Transverse colon (tissue), 4 donors: ENCODE measurements around the gene OSCP1. TPM values are rescaled to one million over a fixed set of nuclear protein-coding genes. Genes with fewer than 3 reads are reported as not detected.

Experiments
- DNase-seq: peaks from one replicate; pipeline ENCODE4 v3.0.0-alpha.2; 2019
- H3K27ac ChIP-seq, 4 donors: fragments of 200-600 bp; sonication (generic); 2 replicates each; pipeline ENCODE4 v1.5.1; 2016 to 2018; ENCODE audit warnings: inconsistent platforms in 4 of 4
- H3K27me3 ChIP-seq: fragments of 200-600 bp; sonication (generic); 2 replicates; pipeline ENCODE4 v1.5.1; 2017; ENCODE audit warnings: inconsistent platforms
- H3K36me3 ChIP-seq, 4 donors: fragments of 200-600 bp; sonication (generic); 2 replicates each; pipeline ENCODE4 v1.5.1; 2017 to 2019; ENCODE audit warnings: inconsistent platforms in 4 of 4
- H3K4me1 ChIP-seq, 4 donors: fragments of 200-600 bp; sonication (generic); 2 replicates each; pipeline ENCODE4 v1.5.1; 2017 to 2020; ENCODE audit warnings: inconsistent platforms in 4 of 4
- H3K4me3 ChIP-seq, 4 donors: fragments of 200-600 bp; sonication (generic); 1 replicate in 1 of 4; 2 replicates in 3 of 4; pipeline versions ENCODE4 v1.5.1 to v1.6.1; 2017 to 2019; ENCODE audit warnings: inconsistent platforms in 4 of 4
- H3K9me3 ChIP-seq, 2 donors: fragments of 200-600 bp; sonication (generic); 2 replicates each; pipeline ENCODE4 v1.5.1; 2017 to 2019; ENCODE audit warnings: inconsistent platforms in 2 of 2
- CTCF ChIP-seq, 5 experiments: fragments of 200-600 bp in 3 of 5; fragments of 450-650 bp in 2 of 5; sonication (generic) in 3 of 5; IDR thresholded peaks; 1 replicate in 2 of 5; 2 replicates in 3 of 5; pipeline ENCODE4 v1.5.1; 2016 to 2017; ENCODE audit warnings: antibody characterized with exemption in 5 of 5, inconsistent platforms in 3 of 5, mild to moderate bottlenecking in 2 of 5, moderate library complexity in 1 of 5
- EP300 ChIP-seq: sonication (generic); formaldehyde crosslinking; IDR thresholded peaks from one replicate; pipeline ENCODE4 v1.6.1; 2017; ENCODE audit warnings: antibody characterized with exemption, low read depth
- POLR2A ChIP-seq: fragments of 450-650 bp; IDR thresholded peaks from one replicate; pipeline ENCODE4 v1.6.1; 2016; ENCODE audit warnings: antibody characterized with exemption, mild to moderate bottlenecking, moderate library complexity
- POLR2AphosphoS5 ChIP-seq, 3 donors: sonication (generic); formaldehyde crosslinking; IDR thresholded peaks; one replicate each; pipeline ENCODE4 v1.6.1; 2016; ENCODE audit warnings: antibody characterized with exemption in 3 of 3
- WGBS, 2 donors: methylation state at CpG; one replicate each; pipeline ENCODE4 v1.1.5; 2018; ENCODE audit warnings: low coverage in 1 of 2; 5-methylcytosine and 5-hydroxymethylcytosine counted together
- in situ Hi-C, 4 donors: fragments of 200-750 bp; cut with MboI; loops; one replicate each; pipeline versions ENCODE4 v1.15.0 to v1.15.1; 2017; ENCODE audit warnings: low sequenced_read_pairs in 3 of 4, low pct_ligation_motif_present in 1 of 4, low pct_unique_long_range_greater_than_20kb in 1 of 4
- intact Hi-C: fragments of 100-400 bp; cut with DNase I; formaldehyde crosslinking; loops from one replicate; pipeline ENCODE4 v1.15.1; 2023; ENCODE audit warnings: low total_unique reads
- total RNA-seq, 4 donors: library from RNA; depleted of rRNA; stranded (reverse); fragments of >200 nt; gene quantifications; one replicate each; pipeline ENCODE4 v1.1.0, GENCODE V29; 2016

The OSCP1 gene
- total RNA-seq, 4 donors from 2014 or later = 1.2 to 4.8 (median 3.7) TPM; not detected in 1

GRCh38 chr1:36411674-36412648, 38.3 kb downstream of the OSCP1 start:
- in situ Hi-C loops = loop anchor here in 2 of 4 donors (25.0 kb wide), 2 partner anchors 225 to 300 kb away; no protein-coding TSS in a partner anchor
- intact Hi-C loops = no loop called here
- DNase-seq = no peak

GRCh38 chr1:36408479-36408878, 41.8 kb downstream of the OSCP1 start:
- no peak for DNase-seq
- Histone ChIP-seq H3K9me3 (no peaks in the 10 kb centered on the region), H3K27me3 (no peaks in the 10 kb centered on the region), H3K27ac (no peak overlapping the region), H3K36me3 (no peaks in the 10 kb centered on the region), H3K4me1 (no peaks in the 10 kb centered on the region), H3K4me3 (no peak overlapping the region)
- intact Hi-C loops = no loop called here
- in situ Hi-C loops = loop anchor here in 2 of 4 donors (25.0 kb wide), 2 partner anchors 221 to 296 kb away; no protein-coding TSS in a partner anchor
- WGBS, 2 donors = 70 to 100% methylated on average over 1 to 2 of the region's 2 CpGs
- TF ChIP-seq EP300 (no peak), POLR2AphosphoS5 (IDR thresholded peaks at IDR 0.05) (no peak), CTCF (IDR thresholded peaks at IDR 0.05) (no peak), POLR2A (no peak)

More at GRCh38 chr1:36411674-36412648, 38.3 kb downstream of the OSCP1 start:
- Histone ChIP-seq H3K4me1 (peaks cover 0 to 5% (median 0%) of the 10 kb centered on the region in 4 donors), H3K9me3 (no peaks in the 10 kb centered on the region), H3K36me3 (no peaks in the 10 kb centered on the region), H3K27me3 (no peaks in the 10 kb centered on the region), H3K27ac (no peak overlapping the region), H3K4me3 (no peak overlapping the region)
- WGBS, 2 donors = 27 to 64% methylated on average over 5 to 11 of the region's 11 CpGs
- TF ChIP-seq EP300 = no peak
- no peak for TF ChIP-seq CTCF (IDR thresholded peaks at IDR 0.05)
- no peak for TF ChIP-seq POLR2AphosphoS5 (IDR thresholded peaks at IDR 0.05)
- no peak for TF ChIP-seq POLR2A

GRCh38 chr1:36406440-36406839, 43.8 kb downstream of the OSCP1 start:
- Histone ChIP-seq H3K4me1 (no peaks in the 10 kb centered on the region), H3K27ac (no peak overlapping the region), H3K27me3 (no peaks in the 10 kb centered on the region), H3K9me3 (no peaks in the 10 kb centered on the region), H3K4me3 (no peak overlapping the region), H3K36me3 (no peaks in the 10 kb centered on the region)
- TF ChIP-seq CTCF (IDR thresholded peaks at IDR 0.05) (no peak), POLR2AphosphoS5 (IDR thresholded peaks at IDR 0.05) (no peak), POLR2A (no peak), EP300 (no peak)
- 91 to 100% methylated on average over 1 of the region's 1 CpG for WGBS, 2 donors
- DNase-seq = no peak
- intact Hi-C loops (no loop called here), in situ Hi-C loops (loop anchor here in 2 of 4 donors (25.0 kb wide), 2 partner anchors 219 to 294 kb away; no protein-coding TSS in a partner anchor)

GRCh38 chr1:36402504-36402890, 47.8 kb downstream of the OSCP1 start:
- Histone ChIP-seq H3K27ac (no peak overlapping the region), H3K4me3 (no peak overlapping the region), H3K9me3 (no peaks in the 10 kb centered on the region), H3K36me3 (no peaks in the 10 kb centered on the region), H3K27me3 (no peaks in the 10 kb centered on the region), H3K4me1 (peaks cover 0 to 6% (median 2%) of the 10 kb centered on the region in 4 donors)
- TF ChIP-seq CTCF (IDR thresholded peaks at IDR 0.05) (no peak), POLR2A (no peak), EP300 (no peak), POLR2AphosphoS5 (IDR thresholded peaks at IDR 0.05) (no peak)
- intact Hi-C loops (no loop called here), in situ Hi-C loops (loop anchor here in 2 of 4 donors (25.0 kb wide), 2 partner anchors 215 to 290 kb away; no protein-coding TSS in a partner anchor)
- no peak for DNase-seq
- 87 to 100% methylated on average over 2 to 4 of the region's 4 CpGs for WGBS, 2 donors
